A172 (cell line): Measurements from ENCODE around the gene ST8SIA3. TPM values are rescaled to one million over a fixed set of nuclear protein-coding genes. Genes with fewer than 3 reads are reported as not detected.

Experiments
- DNase-seq: peaks from one replicate; pipeline ENCODE4 v3.0.0-alpha.2; 2015; ENCODE audit warnings: low spot score
- total RNA-seq: library from RNA; depleted of rRNA; stranded (reverse); fragments of >200 nt; shearing (Covaris generic); gene quantifications from 2 replicates; pipeline ENCODE4 v1.2.3, GENCODE V29; 2014; rRNA removed

The ST8SIA3 gene
- not detected in 2 replicates for total RNA-seq

GRCh38 chr18:57352271-57352701 is at the start of gene ST8SIA3:
ST8SIA3 (plus strand) TSS chr18:57352557; CDS start chr18:57352847, 290 bp downstream.
- no peak for DNase-seq

- DNase-seq = no peak
These were observed 40.9 kb upstream of the ST8SIA3 start for GRCh38 chr18:57311472-57311871.

GRCh38 chr18:57312346-57313144 is 39.8 kb upstream of the ST8SIA3 start:
- no peak for DNase-seq

- no peak for DNase-seq
These were observed 31.8 kb upstream of the ST8SIA3 start for GRCh38 chr18:57320603-57321002.

GRCh38 chr18:57325491-57326166 is 26.7 kb upstream of the ST8SIA3 start:
- no peak for DNase-seq

- no peak for DNase-seq
These were observed 25.5 kb upstream of the ST8SIA3 start for GRCh38 chr18:57326718-57327323.

- no peak for DNase-seq
These were observed 23.7 kb upstream of the ST8SIA3 start for GRCh38 chr18:57328665-57329064.

- no peak for DNase-seq
These were observed 22.5 kb upstream of the ST8SIA3 start for GRCh38 chr18:57329856-57330255.

GRCh38 chr18:57331718-57332117 is 20.6 kb upstream of the ST8SIA3 start:
- no peak for DNase-seq

- DNase-seq = no peak
These were observed 18.4 kb upstream of the ST8SIA3 start for GRCh38 chr18:57333940-57334339.

GRCh38 chr18:57334383-57334782 is 18.0 kb upstream of the ST8SIA3 start:
- no peak for DNase-seq

- DNase-seq = no peak
These were observed 16.0 kb upstream of the ST8SIA3 start for GRCh38 chr18:57336343-57336742.

GRCh38 chr18:57337890-57338289 is 14.5 kb upstream of the ST8SIA3 start:
- DNase-seq = no peak

GRCh38 chr18:57343833-57344232 is 8.5 kb upstream of the ST8SIA3 start:
- DNase-seq = no peak

- DNase-seq = no peak
These were observed 5.5 kb upstream of the ST8SIA3 start for GRCh38 chr18:57346876-57347275.

- no peak for DNase-seq
These were observed 4.6 kb upstream of the ST8SIA3 start for GRCh38 chr18:57347784-57348183.

GRCh38 chr18:57352761-57353136 is 392 bp downstream of the ST8SIA3 start:
- no peak for DNase-seq

GRCh38 chr18:57353137-57353939 is 981 bp downstream of the ST8SIA3 start:
- no peak for DNase-seq

- no peak for DNase-seq
These were observed 1.6 kb downstream of the ST8SIA3 start for GRCh38 chr18:57353940-57354461.

- DNase-seq = no peak
These were observed 7.1 kb downstream of the ST8SIA3 start for GRCh38 chr18:57359433-57359832.

- no peak for DNase-seq
These were observed 10.4 kb downstream of the ST8SIA3 start for GRCh38 chr18:57362714-57363113.

- DNase-seq = no peak
These were observed 12.1 kb downstream of the ST8SIA3 start for GRCh38 chr18:57364460-57364859.
